Prostate gland (tissue), 2 donors: ENCODE data around the gene SSC5D.

Source experiments
- CTCF ChIP-seq, 4 experiments: fragments of 200-600 bp in 2 of 4; fragments of 450-650 bp in 2 of 4; sonication (generic) in 2 of 4; IDR thresholded peaks; 1 replicate in 3 of 4; 2 replicates in 1 of 4; pipeline ENCODE4 v1.5.1; 2016 to 2019; ENCODE audit warnings: antibody characterized with exemption in 4 of 4, mild to moderate bottlenecking in 2 of 4, moderate library complexity in 2 of 4
- POLR2AphosphoS5 ChIP-seq: sonication (generic); formaldehyde crosslinking; IDR thresholded peaks from one replicate; pipeline ENCODE4 v1.6.1; 2017; ENCODE audit warnings: antibody characterized with exemption

- TF ChIP-seq CTCF (IDR thresholded peaks at IDR 0.05) (no peak), POLR2AphosphoS5 (no peak)
These were observed 16.7 kb downstream of the SSC5D start for GRCh38 chr19:55504981-55505380.
